Mesenchymal stem cell (in vitro differentiated cells and primary cell): ENCODE results near the gene TMEM61.

Source experiments
- DNase-seq: peaks from one replicate; pipeline ENCODE4 v3.0.0-alpha.2; 2013
- H2AFZ ChIP-seq: one replicate; pipeline ENCODE4 v1.6.1; 2013; ENCODE audit warnings: low read depth, mild to moderate bottlenecking, control low read depth, inconsistent platforms, low read length, moderate library complexity
- H2AK5ac ChIP-seq: 2 replicates; pipeline ENCODE4 v1.6.1; 2013; ENCODE audit warnings: low read length, moderate library complexity, mild to moderate bottlenecking, inconsistent platforms; ENCODE audit not compliant: severe bottlenecking
- H2BK120ac ChIP-seq: one replicate; pipeline ENCODE4 v1.6.1; 2013; ENCODE audit warnings: low read depth, mild to moderate bottlenecking, inconsistent platforms, low read length, moderate library complexity
- H2BK12ac ChIP-seq, 2 experiments: one replicate each; pipeline ENCODE4 v1.6.1; 2013; ENCODE audit warnings: inconsistent platforms in 2 of 2, low read length in 2 of 2, mild to moderate bottlenecking in 2 of 2, moderate library complexity in 2 of 2, control low read depth in 1 of 2
- H2BK15ac ChIP-seq: one replicate; pipeline ENCODE4 v1.6.1; 2013; ENCODE audit warnings: mild to moderate bottlenecking, low read depth, inconsistent platforms; ENCODE audit not compliant: poor library complexity, severe bottlenecking
- H2BK5ac ChIP-seq: 2 replicates; pipeline ENCODE4 v1.6.1; 2013; ENCODE audit warnings: low read depth, mild to moderate bottlenecking, low read length, control low read depth, inconsistent platforms; ENCODE audit not compliant: poor library complexity, severe bottlenecking
- H3K14ac ChIP-seq, 2 experiments: one replicate each; pipeline ENCODE4 v1.6.1; 2013; ENCODE audit warnings: inconsistent platforms in 2 of 2, low read length in 2 of 2, control low read depth in 1 of 2, mild to moderate bottlenecking in 1 of 2, moderate library complexity in 1 of 2
- H3K18ac ChIP-seq, 2 experiments: one replicate each; pipeline ENCODE4 v1.6.1; 2013; ENCODE audit warnings: inconsistent platforms in 2 of 2, low read length in 2 of 2, control low read depth in 1 of 2, low read depth in 1 of 2, mild to moderate bottlenecking in 1 of 2
- H3K23ac ChIP-seq, 2 experiments: one replicate each; pipeline ENCODE4 v1.6.1; 2013; ENCODE audit warnings: inconsistent platforms in 2 of 2, low read length in 2 of 2, mild to moderate bottlenecking in 2 of 2, moderate library complexity in 2 of 2, control low read depth in 1 of 2
- H3K27ac ChIP-seq: 2 replicates; pipeline ENCODE4 v1.5.1; 2013; ENCODE audit warnings: mild to moderate bottlenecking, moderate library complexity, low read length, control low read depth, inconsistent platforms; ENCODE audit not compliant: poor library complexity, severe bottlenecking
- H3K27me3 ChIP-seq, 2 experiments: 2 replicates each; pipeline versions ENCODE4 v1.6.1 to v1.7.0; 2013; ENCODE audit warnings: low read length in 2 of 2, mild to moderate bottlenecking in 2 of 2, moderate library complexity in 2 of 2, control low read depth in 1 of 2, inconsistent platforms in 1 of 2; ENCODE audit not compliant: control insufficient read depth in 1 of 2, insufficient read depth in 1 of 2
- H3K36me3 ChIP-seq, 2 experiments: 2 replicates each; pipeline versions ENCODE4 v1.6.1 to v1.7.0; 2013; ENCODE audit warnings: low read length in 2 of 2, control low read depth in 1 of 2, inconsistent platforms in 1 of 2, low read depth in 1 of 2, mild to moderate bottlenecking in 1 of 2; ENCODE audit not compliant: insufficient read depth in 2 of 2, control insufficient read depth in 1 of 2
- H3K4ac ChIP-seq, 2 experiments: one replicate each; pipeline ENCODE4 v1.6.1; 2013; ENCODE audit warnings: inconsistent platforms in 2 of 2, low read length in 2 of 2, mild to moderate bottlenecking in 2 of 2, moderate library complexity in 2 of 2, control low read depth in 1 of 2, low read depth in 1 of 2
- H3K4me1 ChIP-seq: 2 replicates; pipeline ENCODE4 v1.6.1; 2013; ENCODE audit warnings: low read depth, low read length, control low read depth; ENCODE audit not compliant: control insufficient read depth, insufficient read depth
- H3K4me2 ChIP-seq: 2 replicates; pipeline ENCODE4 v1.6.1; 2013; ENCODE audit warnings: low read length, mild to moderate bottlenecking, inconsistent platforms; ENCODE audit not compliant: poor library complexity, severe bottlenecking
- H3K4me3 ChIP-seq, 2 experiments: 2 replicates each; pipeline versions ENCODE4 v1.5.1 to v1.7.0; 2013; ENCODE audit warnings: low read length in 2 of 2, mild to moderate bottlenecking in 2 of 2, control low read depth in 1 of 2, low read depth in 1 of 2; ENCODE audit not compliant: insufficient read depth in 1 of 2
- H3K79me1 ChIP-seq: replicated peaks from 2 replicates; pipeline ENCODE4 v1.6.1; 2013; ENCODE audit warnings: mild to moderate bottlenecking, control low read depth, low read length, inconsistent platforms; ENCODE audit not compliant: poor library complexity, severe bottlenecking
- H3K9ac ChIP-seq: 2 replicates; pipeline ENCODE4 v1.7.0; 2013; ENCODE audit warnings: mild to moderate bottlenecking, low read length, moderate library complexity
- H3K9me3 ChIP-seq: 2 replicates; pipeline ENCODE4 v1.7.0; 2013; ENCODE audit warnings: mild to moderate bottlenecking, low read length; ENCODE audit not compliant: control insufficient read depth
- H4K8ac ChIP-seq: one replicate; pipeline ENCODE4 v1.6.1; 2013; ENCODE audit warnings: inconsistent platforms, mild to moderate bottlenecking, low read length, moderate library complexity
- H4K91ac ChIP-seq: one replicate; pipeline ENCODE4 v1.6.1; 2013; ENCODE audit warnings: mild to moderate bottlenecking, low read length, inconsistent platforms
- WGBS: methylation state at CpG from one replicate; pipeline ENCODE4 v1.1.7; 2013; ENCODE audit warnings: mixed read lengths; 5-methylcytosine and 5-hydroxymethylcytosine counted together

Gene TMEM61

DNA sequence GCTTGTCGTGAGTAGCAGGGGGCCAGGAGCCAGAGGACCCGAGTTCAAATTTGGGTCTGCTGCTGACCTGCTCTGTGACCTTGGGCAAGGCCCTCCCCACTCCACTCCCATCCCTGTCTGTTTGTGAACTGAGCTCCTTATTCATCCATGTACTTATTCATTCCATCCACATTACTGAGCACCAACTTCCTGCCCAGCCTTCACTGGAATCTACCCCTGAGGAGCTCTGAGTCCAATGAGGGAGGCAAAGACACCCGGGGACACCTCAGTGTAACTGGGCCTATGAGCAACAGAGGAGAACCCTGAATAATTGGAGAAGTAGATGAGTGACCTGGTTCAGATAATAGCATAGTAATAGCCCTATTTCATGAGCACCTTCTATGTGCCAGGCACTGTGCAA lies 27.2 kb downstream of the TMEM61 start:
- Histone ChIP-seq H3K9ac (no peak overlapping the region), H3K4me3 (no peak overlapping the region), H2BK15ac (no peak overlapping the region), H2BK120ac (no peak overlapping the region), H4K8ac (no peak overlapping the region), H3K23ac (no peak overlapping the region), H3K79me1 (no peaks in the 10 kb centered on the region), H3K4ac (no peak overlapping the region), H2AK5ac (no peak overlapping the region), H3K36me3 (no peaks in the 10 kb centered on the region), H3K14ac (no peak overlapping the region), H3K4me1 (peaks cover 8% of the 10 kb centered on the region), H4K91ac (no peak overlapping the region), H3K9me3 (no peaks in the 10 kb centered on the region), H2AFZ (no peak overlapping the region), H3K27ac (peak overlapping the region; percentile 15), H3K18ac (no peak overlapping the region), H3K4me2 (no peak overlapping the region), H3K27me3 (peaks cover 0 to 9% of the 10 kb centered on the region in 2 experiments), H2BK5ac (no peak overlapping the region), H2BK12ac (no peak overlapping the region)
- peak; percentile 50 for DNase-seq
- WGBS, result 52% methylated on average over 3 of the region's 3 CpGs

DNA sequence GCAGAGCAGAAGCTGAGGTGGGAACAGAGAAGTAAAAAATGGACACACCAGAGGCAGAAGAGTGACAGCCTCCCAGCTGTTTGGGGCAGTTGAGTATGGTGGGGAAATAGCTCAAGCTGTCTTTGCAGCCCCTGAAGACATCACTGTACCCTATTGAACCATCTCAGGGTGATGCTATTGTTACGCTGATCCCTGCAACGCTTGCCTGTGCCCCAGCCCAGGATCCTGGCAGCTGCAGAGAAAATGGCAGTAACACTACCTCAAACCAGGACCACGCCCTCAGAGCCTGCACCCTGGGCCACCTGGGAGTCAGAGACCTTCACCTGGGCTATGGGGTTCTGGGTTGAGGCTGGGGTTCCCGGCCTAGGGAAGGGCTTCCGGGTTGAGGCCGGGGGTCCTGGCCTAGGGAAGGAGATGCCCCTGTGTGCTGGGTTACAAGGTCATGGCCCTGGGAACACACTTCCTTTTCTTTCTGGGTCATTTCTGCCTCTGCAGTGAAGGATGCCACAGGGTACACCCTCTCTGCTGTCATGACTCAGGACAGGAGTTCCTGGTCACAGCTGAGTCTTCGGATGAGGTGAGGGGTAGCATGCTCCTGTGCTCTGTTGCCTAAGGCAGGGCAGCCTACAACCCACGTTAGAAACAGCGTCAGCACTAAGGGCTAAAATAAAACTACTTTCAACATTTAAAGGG lies 29.9 kb downstream of the TMEM61 start:
- no peak for DNase-seq
- Histone ChIP-seq H2BK15ac (no peak overlapping the region), H3K79me1 (no peaks in the 10 kb centered on the region), H2AFZ (no peak overlapping the region), H4K91ac (no peak overlapping the region), H3K23ac (no peak overlapping the region), H3K9me3 (no peaks in the 10 kb centered on the region), H2BK5ac (no peak overlapping the region), H2AK5ac (no peak overlapping the region), H3K27me3 (peaks cover 0 to 32% of the 10 kb centered on the region in 2 experiments), H3K9ac (no peak overlapping the region), H3K18ac (no peak overlapping the region), H4K8ac (no peak overlapping the region), H3K36me3 (no peaks in the 10 kb centered on the region), H3K4me3 (no peak overlapping the region), H3K4me2 (no peak overlapping the region), H3K14ac (no peak overlapping the region), H3K27ac (no peak overlapping the region), H2BK12ac (no peak overlapping the region), H2BK120ac (no peak overlapping the region), H3K4ac (no peak overlapping the region), H3K4me1 (peaks cover 13% of the 10 kb centered on the region)
- WGBS, result 86% methylated on average over 9 of the region's 9 CpGs

DNA sequence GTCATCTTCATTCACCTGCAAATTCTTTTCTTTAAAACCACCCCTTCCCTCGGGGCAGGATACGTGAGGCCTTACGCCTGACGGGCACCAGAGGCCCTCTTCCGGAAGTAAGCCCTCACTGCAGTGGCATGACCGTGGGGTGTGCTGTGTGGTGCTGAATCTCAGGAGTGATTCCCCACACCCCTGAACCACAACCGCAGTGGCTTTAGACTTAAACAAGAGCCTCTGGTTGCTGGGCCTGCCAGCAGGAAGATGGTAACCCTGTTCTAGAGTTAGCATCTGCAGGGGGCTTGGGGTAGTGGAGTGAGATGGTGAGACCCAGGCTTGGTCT lies 30.4 kb downstream of the TMEM61 start:
- no peak overlapping the region for H3K4me3 ChIP-seq
- no peak overlapping the region for H2BK12ac ChIP-seq
- H2BK15ac ChIP-seq, result no peak overlapping the region
- H3K79me1 ChIP-seq, result no peaks in the 10 kb centered on the region
- no peak overlapping the region for H3K27ac ChIP-seq
- no peak overlapping the region for H2AFZ ChIP-seq
- 63% methylated on average over 7 of the region's 7 CpGs for WGBS
- H3K9ac ChIP-seq, result no peak overlapping the region
- no peak overlapping the region for H4K8ac ChIP-seq
- H3K36me3 ChIP-seq, result no peaks in the 10 kb centered on the region
- peaks cover 0 to 38% of the 10 kb centered on the region in 2 experiments for H3K27me3 ChIP-seq
- no peaks in the 10 kb centered on the region for H3K9me3 ChIP-seq
- no peak overlapping the region for H3K14ac ChIP-seq
- DNase-seq, result no peak
- H3K18ac ChIP-seq, result no peak overlapping the region
- H3K23ac ChIP-seq, result no peak overlapping the region
- H3K4me2 ChIP-seq, result no peak overlapping the region
- H2BK5ac ChIP-seq, result no peak overlapping the region
- H2AK5ac ChIP-seq, result no peak overlapping the region
- no peak overlapping the region for H2BK120ac ChIP-seq
- no peak overlapping the region for H3K4ac ChIP-seq
- H4K91ac ChIP-seq, result no peak overlapping the region
- H3K4me1 ChIP-seq, result peaks cover 18% of the 10 kb centered on the region

DNA sequence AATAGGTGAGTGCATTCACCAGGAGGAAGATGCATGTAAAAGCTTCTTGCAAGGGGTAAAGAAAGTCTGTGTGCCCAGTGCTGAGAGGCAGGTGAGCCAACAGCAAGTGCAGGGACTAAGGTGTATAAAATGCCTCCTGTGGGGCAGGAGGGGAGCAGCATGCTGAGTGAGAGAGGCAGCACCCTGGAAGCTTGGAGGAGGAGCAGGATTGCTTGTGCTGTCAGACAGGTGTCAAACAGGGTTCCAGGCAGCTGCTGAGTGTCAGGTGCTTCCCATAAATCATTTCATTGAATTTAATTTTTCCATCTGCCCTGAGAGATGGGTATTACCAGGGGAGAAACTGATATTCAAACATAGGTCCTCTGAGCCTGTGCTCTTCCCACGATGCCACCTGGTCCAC lies 32.2 kb downstream of the TMEM61 start:
- Histone ChIP-seq H2AFZ (no peak overlapping the region), H3K27me3 (peaks cover 0 to 50% of the 10 kb centered on the region in 2 experiments), H4K91ac (no peak overlapping the region), H3K4ac (no peak overlapping the region), H3K4me2 (no peak overlapping the region), H3K4me1 (peaks cover 18% of the 10 kb centered on the region), H3K18ac (no peak overlapping the region), H4K8ac (no peak overlapping the region), H3K14ac (no peak overlapping the region), H2BK12ac (no peak overlapping the region), H3K23ac (no peak overlapping the region), H3K27ac (no peak overlapping the region), H2BK5ac (no peak overlapping the region), H2BK15ac (no peak overlapping the region), H3K4me3 (no peak overlapping the region), H2BK120ac (no peak overlapping the region), H3K36me3 (no peaks in the 10 kb centered on the region), H3K79me1 (no peaks in the 10 kb centered on the region), H3K9ac (no peak overlapping the region), H2AK5ac (no peak overlapping the region), H3K9me3 (no peaks in the 10 kb centered on the region)
- DNase-seq, result no peak
- WGBS, result 57% methylated on average over 1 of the region's 1 CpG
